Placental epithelial cell (primary cell): ENCODE data around the gene CCM2L. TPM values are rescaled to one million over a fixed set of nuclear protein-coding genes. Genes with fewer than 3 reads are reported as not detected.

Experiments
- small RNA-seq: library from RNA; depleted of rRNA; stranded (forward); fragments of <200 nt; gene quantifications from one replicate; pipeline ENCODE3, GENCODE V24; 2012
- total RNA-seq: library from RNA; depleted of rRNA; stranded (reverse); fragments of >200 nt; gene quantifications from 2 replicates; pipeline ENCODE4 v1.2.3, GENCODE V29; 2012

CCM2L gene
- total RNA-seq, result not detected in 2 replicates

GRCh38 chr20:32010101-32010500 is at the start of gene CCM2L:
TSS of gene CCM2L (plus strand) at chr20:32010438. CDS start at chr20:32010455, 17 bp downstream.

GRCh38 chr20:31967830-31968249 is 42.4 kb upstream of the CCM2L start, which contains the start of gene XKR7:
TSS of gene XKR7 (plus strand) at chr20:31968151. CDS start at chr20:31968176, 25 bp downstream.

GRCh38 chr20:32052090-32052777 is 42.0 kb downstream of the CCM2L start, which contains the start of gene HCK:
TSS of gene HCK (plus strand) at chr20:32052242.

Small RNA genes lying within 50 kb of the gene (small RNA-seq; reads per million reads assigned to genes)
- gene RNA5SP481 (not detected), gene RNA5SP482 (not detected)

Other genes with a start within 250 kb of the CCM2L start
- 0.22 TPM in 1 of 2 replicates, not detected in the other for gene MYLK2, start 191.1 kb upstream of the CCM2L start, total RNA-seq
- gene FOXS1, start 164.8 kb upstream of the CCM2L start, total RNA-seq, result not detected in 2 replicates
- not detected in 2 replicates for gene DUSP15, start 139.9 kb upstream of the CCM2L start, total RNA-seq
- under 0.01 TPM in 1 of 2 replicates, not detected in the other for gene TTLL9, start 139.8 kb upstream of the CCM2L start, total RNA-seq
- gene PDRG1, start 58.4 kb upstream of the CCM2L start, total RNA-seq, result 2.5 and 2.7 TPM in 2 replicates
- under 0.01 TPM in 1 of 2 replicates, not detected in the other for gene XKR7, start 42.3 kb upstream of the CCM2L start, total RNA-seq
- gene HCK, start 41.8 kb downstream of the CCM2L start, total RNA-seq, result not detected in 2 replicates
- 52.6 and 64.3 TPM in 2 replicates for gene TM9SF4, start 99.3 kb downstream of the CCM2L start, total RNA-seq
- 5.1 and 5.6 TPM in 2 replicates for gene PLAGL2, start 197.3 kb downstream of the CCM2L start, total RNA-seq
- 34.5 and 38.6 TPM in 2 replicates for gene POFUT1, start 197.4 kb downstream of the CCM2L start, total RNA-seq